ENCODE data around the gene TOMM22. TPM values are rescaled to one million over a fixed set of nuclear protein-coding genes. Genes with fewer than 3 reads are reported as not detected.

The TOMM22 gene
- polyA plus RNA-seq, 2 of the 4 experiments (the other 2 are of a cell fraction) = 63.2 to 68.4 TPM

- TF ChIP-seq ZNF302 (CRISPR knock-in tag; IDR thresholded peaks at IDR 0.05) (no peak), HOXB5 (CRISPR knock-in tag; IDR thresholded peaks at IDR 0.05) (peak; percentile 43; the same call in 1 of the 2 replicates), PBX3 (IDR thresholded peaks at IDR 0.05) (no peak), CHD4 (IDR thresholded peaks at IDR 0.05; ENCODE audit: borderline replicate concordance) (no peak), EP300 (IDR thresholded peaks at IDR 0.05) (0 out of 5 replicates have a peak, but pooled peaks of 1 of the 2 experiments have one; percentile 11), ELK1 (IDR thresholded peaks at IDR 0.05; ENCODE audit: low read depth, low read length) (no peak), ZSCAN20 (CRISPR knock-in tag; IDR thresholded peaks at IDR 0.05) (no peak), BCL3 (IDR thresholded peaks at IDR 0.05) (peak; percentile 85; the same call in 1 of the 3 replicates), NR3C1 (IDR thresholded peaks at IDR 0.05) (no peak), MAX (IDR thresholded peaks at IDR 0.05) (peak; percentile 36; the same call in 1 of the 2 replicates), EHF (CRISPR knock-in tag; IDR thresholded peaks at IDR 0.05) (no peak), E2F6 (IDR thresholded peaks at IDR 0.05; ENCODE audit: borderline replicate concordance, low read depth) (no peak), ZC3H11A (IDR thresholded peaks at IDR 0.05) (no peak), ZFP36 (IDR thresholded peaks at IDR 0.05; ENCODE audit: borderline replicate concordance, partially characterized antibody) (no peak), CBX2 (IDR thresholded peaks at IDR 0.05; ENCODE audit: borderline replicate concordance, low read depth) (no peak), POLR2A (IDR thresholded peaks at IDR 0.05; ENCODE audit: low read length) (peak; percentile 72), PHF8 (IDR thresholded peaks at IDR 0.05; ENCODE audit: borderline replicate concordance, low read depth) (peak; percentile 68; the same call in 1 of the 2 replicates), NPAS2 (CRISPR knock-in tag; IDR thresholded peaks at IDR 0.05; ENCODE audit: borderline replicate concordance) (no peak), RARB (CRISPR knock-in tag; IDR thresholded peaks at IDR 0.05) (no peak), CBX8 (IDR thresholded peaks at IDR 0.05) (no peak), POLR2AphosphoS2 (conservative IDR thresholded peaks at IDR 0.05; ENCODE audit: low read length) (no peak), SREBF2 (IDR thresholded peaks at IDR 0.05) (no peak), HEYL (CRISPR knock-in tag; IDR thresholded peaks at IDR 0.05) (no peak), MYC (IDR thresholded peaks at IDR 0.05; ENCODE audit: borderline replicate concordance, low read length) (0 out of 2 replicates have a peak, but pooled peaks have one; percentile 25), MAZ (IDR thresholded peaks at IDR 0.05; ENCODE audit: borderline replicate concordance, low read depth, low read length) (peak; percentile 40; the same call in 1 of the 2 replicates)
These were observed 19.3 kb downstream of the TOMM22 start, which contains the start of gene JOSD1 (continued) for GRCh38 chr22:38700789-38701628.

Measured in A549 (cell line).